WTC11 (cell line): ENCODE data around the gene FHIT. TPM values are rescaled to one million over a fixed set of nuclear protein-coding genes. Genes with fewer than 3 reads are reported as not detected.

Experiments used
- ATAC-seq: fragments of 200-7000 bp; cut with Tn5 transposase; 2 replicates; pipeline ENCODE4 v1.10.0; 2021; ENCODE audit warnings: mild to moderate bottlenecking, moderate library complexity
- CTCF ChIA-PET: fragments of 300-600 bp; sonication (Branson Sonifier 250); formaldehyde crosslinking; loops from one replicate; lab custom pipeline; 2021; ENCODE audit warnings: antibody characterized with exemption; lab: Charles Lee
- POLR2A ChIA-PET: fragments of 350-600 bp; sonication (Branson Sonifier 250); formaldehyde crosslinking; loops from one replicate; lab custom pipeline; 2021; ENCODE audit warnings: antibody characterized with exemption; lab: Charles Lee
- DNase-seq: peaks from one replicate; pipeline ENCODE4 v3.0.0; 2021; ENCODE audit warnings: low spot score
- H3K27ac Mint-ChIP-seq: 2 replicates; pipeline ENCODE4 v1.8.0; 2021; ENCODE audit warnings: mixed read lengths
- H3K27me3 Mint-ChIP-seq: 2 replicates; pipeline ENCODE4 v1.8.0; 2021; ENCODE audit warnings: low read depth, mild to moderate bottlenecking, moderate library complexity, mixed read lengths
- H3K36me3 Mint-ChIP-seq: 2 replicates; pipeline ENCODE4 v1.8.0; 2021; ENCODE audit warnings: mixed read lengths
- H3K4me1 Mint-ChIP-seq: 2 replicates; pipeline ENCODE4 v1.8.0; 2022; ENCODE audit warnings: mixed read lengths
- H3K4me3 Mint-ChIP-seq: 2 replicates; pipeline ENCODE4 v1.8.0; 2021; ENCODE audit warnings: mild to moderate bottlenecking, moderate library complexity, mixed read lengths
- H3K9me3 Mint-ChIP-seq: 2 replicates; pipeline ENCODE4 v1.8.0; 2021; ENCODE audit warnings: mixed read lengths
- CBFB ChIP-seq: sonication (generic); formaldehyde crosslinking; IDR thresholded peaks from 2 replicates; pipeline ENCODE4 v1.8.1; 2022; ENCODE audit warnings: mild to moderate bottlenecking, low read depth, missing genetic modification reagents
- CTCF ChIP-seq: fragments of 200-600 bp; IDR thresholded peaks from 2 replicates; pipeline ENCODE4 v1.8.0; 2022; ENCODE audit warnings: antibody characterized with exemption
- EMX1 ChIP-seq: fragments of 250-450 bp; sonication (Bioruptor Pico); IDR thresholded peaks from 2 replicates; pipeline ENCODE4 v1.8.0; 2021; ENCODE audit warnings: mild to moderate bottlenecking
- ESRRA ChIP-seq: sonication (generic); formaldehyde crosslinking; IDR thresholded peaks from 2 replicates; pipeline ENCODE4 v1.8.1; 2022; ENCODE audit warnings: mild to moderate bottlenecking, missing genetic modification reagents, borderline replicate concordance
- ETV6 ChIP-seq: sonication (generic); formaldehyde crosslinking; IDR thresholded peaks from 2 replicates; pipeline ENCODE4 v1.8.1; 2022; ENCODE audit warnings: mild to moderate bottlenecking, missing genetic modification reagents
- GRHL2 ChIP-seq: fragments of 250-450 bp; sonication (Bioruptor Pico); IDR thresholded peaks from 2 replicates; pipeline ENCODE4 v1.8.0; 2022; ENCODE audit warnings: mild to moderate bottlenecking, moderate library complexity; ENCODE audit not compliant: insufficient replicate concordance, severe bottlenecking
- IRF1 ChIP-seq: sonication (generic); formaldehyde crosslinking; IDR thresholded peaks from 2 replicates; pipeline ENCODE4 v1.8.0; 2023; ENCODE audit warnings: missing genetic modification reagents
- JUN ChIP-seq: sonication (generic); formaldehyde crosslinking; IDR thresholded peaks from 2 replicates; pipeline ENCODE4 v1.8.0; 2023; ENCODE audit warnings: mild to moderate bottlenecking, missing genetic modification reagents
- MAX ChIP-seq: sonication (generic); formaldehyde crosslinking; IDR thresholded peaks from 2 replicates; pipeline ENCODE4 v1.8.0; 2022; ENCODE audit warnings: mild to moderate bottlenecking, missing genetic modification reagents
- MLX ChIP-seq: sonication (generic); formaldehyde crosslinking; IDR thresholded peaks from 2 replicates; pipeline ENCODE4 v1.8.1; 2023; ENCODE audit warnings: mild to moderate bottlenecking, missing genetic modification reagents, moderate library complexity
- NFE2L1 ChIP-seq: sonication (generic); formaldehyde crosslinking; IDR thresholded peaks from 2 replicates; pipeline ENCODE4 v1.8.1; 2023; ENCODE audit warnings: missing genetic modification reagents
- PRRX2 ChIP-seq: fragments of 250-450 bp; sonication (Bioruptor Pico); IDR thresholded peaks from 2 replicates; pipeline ENCODE4 v1.8.0; 2021; ENCODE audit warnings: mild to moderate bottlenecking
- TCF7 ChIP-seq: sonication (generic); formaldehyde crosslinking; IDR thresholded peaks from 2 replicates; pipeline ENCODE4 v1.8.0; 2022; ENCODE audit warnings: mild to moderate bottlenecking, low read depth, missing genetic modification reagents, moderate library complexity
- TP53 ChIP-seq: sonication (generic); formaldehyde crosslinking; IDR thresholded peaks from 2 replicates; pipeline ENCODE4 v1.8.1; 2023; ENCODE audit warnings: mild to moderate bottlenecking, missing genetic modification reagents
- ZNF138 ChIP-seq: sonication (generic); formaldehyde crosslinking; conservative IDR thresholded peaks from 2 replicates; pipeline ENCODE4 v1.8.1; 2022; ENCODE audit warnings: mild to moderate bottlenecking, moderate library complexity, missing genetic modification reagents
- ZNF396 ChIP-seq: fragments of 250-450 bp; sonication (Bioruptor Pico); IDR thresholded peaks from 2 replicates; pipeline ENCODE4 v1.8.0; 2021; ENCODE audit warnings: mild to moderate bottlenecking, moderate library complexity, borderline replicate concordance
- ZNF416 ChIP-seq: fragments of 250-450 bp; sonication (Bioruptor Pico); IDR thresholded peaks from 2 replicates; pipeline ENCODE4 v1.9.0; 2021; ENCODE audit warnings: mild to moderate bottlenecking, inconsistent platforms
- ZNF425 ChIP-seq: fragments of 250-450 bp; sonication (Bioruptor Pico); conservative IDR thresholded peaks from 2 replicates; pipeline ENCODE4 v1.9.0; 2021; ENCODE audit warnings: mild to moderate bottlenecking
- ZNF671 ChIP-seq: fragments of 250-450 bp; sonication (Bioruptor Pico); IDR thresholded peaks from 2 replicates; pipeline ENCODE4 v1.8.0; 2021; ENCODE audit warnings: mild to moderate bottlenecking
- total RNA-seq: library from RNA; stranded (reverse); gene quantifications from 3 replicates; pipeline ENCODE4 v1.2.3, GENCODE V29; 2021
- TF ChIP-seq, protein P1 (sequence below): sonication (generic); formaldehyde crosslinking; IDR thresholded peaks from 2 replicates; pipeline ENCODE4 v1.8.0; 2022; ENCODE audit warnings: mild to moderate bottlenecking, missing genetic modification reagents
- TF ChIP-seq, protein P2 (sequence below): sonication (generic); formaldehyde crosslinking; conservative IDR thresholded peaks from 2 replicates; pipeline ENCODE4 v1.8.1; 2022; ENCODE audit warnings: mild to moderate bottlenecking, missing genetic modification reagents
- TF ChIP-seq, protein P3 (sequence below): sonication (generic); formaldehyde crosslinking; IDR thresholded peaks from 2 replicates; pipeline ENCODE4 v1.8.1; 2022; ENCODE audit warnings: missing genetic modification reagents, borderline replicate concordance
- TF ChIP-seq, protein P4 (sequence below): fragments of 250-450 bp; sonication (Bioruptor Pico); IDR thresholded peaks from 2 replicates; pipeline ENCODE4 v1.9.0; 2021; ENCODE audit warnings: moderate library complexity, mild to moderate bottlenecking, inconsistent platforms, borderline replicate concordance

FHIT gene
- total RNA-seq, 1 experiment from 2014 or later, result 2.6 TPM

- Mint-ChIP-seq H3K4me1 (peaks cover 19% of the 10 kb centered on the region), H3K9me3 (peaks cover 7% of the 10 kb centered on the region; the same call in 1 of the 2 replicates), H3K27ac (no peak overlapping the region), H3K27me3 (no peaks in the 10 kb centered on the region), H3K4me3 (no peak overlapping the region), H3K36me3 (no peaks in the 10 kb centered on the region)
- TF ChIP-seq ETV6, result no peak
- TF ChIP-seq JUN (CRISPR knock-in tag), result no peak
- CTCF ChIA-PET, result no interaction called here
- POLR2A ChIA-PET, result no interaction called here
- ATAC-seq, result 0 out of 2 replicates have a peak, but pooled peaks have one; percentile 22
- DNase-seq, result no peak
These were observed 816.3 kb downstream of the FHIT start for GRCh38 chr3:60434950-60435349.

- POLR2A ChIA-PET, result no interaction called here
- no peaks in the 10 kb centered on the region for H3K27me3 Mint-ChIP-seq
- no peaks in the 10 kb centered on the region for H3K36me3 Mint-ChIP-seq
- DNase-seq, result no peak
- H3K27ac Mint-ChIP-seq, result no peak overlapping the region
- TF ChIP-seq NFE2L1 (CRISPR knock-in tag) (no peak), GRHL2 (no peak), CBFB (CRISPR knock-in tag) (no peak), ZNF425 (no peak), ZNF138 (CRISPR knock-in tag) (no peak), CTCF (no peak), MLX (CRISPR knock-in tag) (no peak), IRF1 (no peak), EMX1 (CRISPR knock-in tag) (no peak), TP53 (no peak), MAX (no peak)
- TF ChIP-seq, protein P1, sequence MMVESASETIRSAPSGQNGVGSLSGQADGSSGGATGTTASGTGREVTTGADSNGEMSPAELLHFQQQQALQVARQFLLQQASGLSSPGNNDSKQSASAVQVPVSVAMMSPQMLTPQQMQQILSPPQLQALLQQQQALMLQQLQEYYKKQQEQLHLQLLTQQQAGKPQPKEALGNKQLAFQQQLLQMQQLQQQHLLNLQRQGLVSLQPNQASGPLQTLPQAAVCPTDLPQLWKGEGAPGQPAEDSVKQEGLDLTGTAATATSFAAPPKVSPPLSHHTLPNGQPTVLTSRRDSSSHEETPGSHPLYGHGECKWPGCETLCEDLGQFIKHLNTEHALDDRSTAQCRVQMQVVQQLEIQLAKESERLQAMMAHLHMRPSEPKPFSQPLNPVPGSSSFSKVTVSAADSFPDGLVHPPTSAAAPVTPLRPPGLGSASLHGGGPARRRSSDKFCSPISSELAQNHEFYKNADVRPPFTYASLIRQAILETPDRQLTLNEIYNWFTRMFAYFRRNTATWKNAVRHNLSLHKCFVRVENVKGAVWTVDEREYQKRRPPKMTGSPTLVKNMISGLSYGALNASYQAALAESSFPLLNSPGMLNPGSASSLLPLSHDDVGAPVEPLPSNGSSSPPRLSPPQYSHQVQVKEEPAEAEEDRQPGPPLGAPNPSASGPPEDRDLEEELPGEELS (CRISPR knock-in tag), result no peak
- TF ChIP-seq, protein P2, sequence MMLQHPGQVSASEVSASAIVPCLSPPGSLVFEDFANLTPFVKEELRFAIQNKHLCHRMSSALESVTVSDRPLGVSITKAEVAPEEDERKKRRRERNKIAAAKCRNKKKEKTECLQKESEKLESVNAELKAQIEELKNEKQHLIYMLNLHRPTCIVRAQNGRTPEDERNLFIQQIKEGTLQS, result no peak
- TF ChIP-seq, all 79 proteins: peak for 0
- Mint-ChIP-seq H3K4me1 (peaks cover 14% of the 10 kb centered on the region), H3K9me3 (peaks cover 7% of the 10 kb centered on the region; the same call in 1 of the 2 replicates), H3K4me3 (no peak overlapping the region)
- no peak for ATAC-seq
- CTCF ChIA-PET, result no interaction called here
These were observed 816.9 kb downstream of the FHIT start for GRCh38 chr3:60434323-60434722.

DNA sequence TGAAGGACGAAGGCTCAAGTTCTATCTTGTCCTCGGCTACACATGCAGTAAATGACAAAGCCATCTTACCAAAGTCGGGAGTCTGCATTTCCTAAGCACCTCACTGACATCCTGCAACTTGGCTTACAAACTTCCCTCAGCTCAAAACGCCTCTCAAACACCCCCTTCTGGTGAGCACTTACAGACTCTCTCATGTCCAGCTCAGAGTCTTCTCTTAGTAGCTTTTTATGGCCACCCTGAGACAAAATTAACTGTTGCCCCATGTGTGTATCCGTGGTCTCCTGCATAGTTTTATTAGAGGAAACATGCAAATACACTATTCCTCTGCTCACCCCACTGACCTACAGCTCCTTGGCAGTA is 819.7 kb downstream of the FHIT start:
- Mint-ChIP-seq H3K4me3 (no peak overlapping the region), H3K9me3 (peaks cover 7% of the 10 kb centered on the region; the same call in 1 of the 2 replicates), H3K36me3 (no peaks in the 10 kb centered on the region), H3K27ac (no peak overlapping the region), H3K27me3 (no peaks in the 10 kb centered on the region), H3K4me1 (peaks cover 14% of the 10 kb centered on the region)
- ChIA-PET POLR2A (no interaction called here), CTCF (interaction anchor here (0.5 to 2.1 kb wide), 17 partner anchors 10 to 1871 kb away, joined by 3 to 18 read pairs (median 4); no protein-coding TSS in a partner anchor)
- ATAC-seq (peak; percentile 90), DNase-seq (peak; percentile 17)
- TF ChIP-seq, protein P3, sequence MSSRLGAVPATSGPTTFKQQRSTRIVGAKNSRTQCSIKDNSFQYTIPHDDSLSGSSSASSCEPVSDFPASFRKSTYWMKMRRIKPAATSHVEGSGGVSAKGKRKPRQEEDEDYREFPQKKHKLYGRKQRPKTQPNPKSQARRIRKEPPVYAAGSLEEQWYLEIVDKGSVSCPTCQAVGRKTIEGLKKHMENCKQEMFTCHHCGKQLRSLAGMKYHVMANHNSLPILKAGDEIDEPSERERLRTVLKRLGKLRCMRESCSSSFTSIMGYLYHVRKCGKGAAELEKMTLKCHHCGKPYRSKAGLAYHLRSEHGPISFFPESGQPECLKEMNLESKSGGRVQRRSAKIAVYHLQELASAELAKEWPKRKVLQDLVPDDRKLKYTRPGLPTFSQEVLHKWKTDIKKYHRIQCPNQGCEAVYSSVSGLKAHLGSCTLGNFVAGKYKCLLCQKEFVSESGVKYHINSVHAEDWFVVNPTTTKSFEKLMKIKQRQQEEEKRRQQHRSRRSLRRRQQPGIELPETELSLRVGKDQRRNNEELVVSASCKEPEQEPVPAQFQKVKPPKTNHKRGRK (CRISPR knock-in tag), result no peak
- TF ChIP-seq, protein P4, sequence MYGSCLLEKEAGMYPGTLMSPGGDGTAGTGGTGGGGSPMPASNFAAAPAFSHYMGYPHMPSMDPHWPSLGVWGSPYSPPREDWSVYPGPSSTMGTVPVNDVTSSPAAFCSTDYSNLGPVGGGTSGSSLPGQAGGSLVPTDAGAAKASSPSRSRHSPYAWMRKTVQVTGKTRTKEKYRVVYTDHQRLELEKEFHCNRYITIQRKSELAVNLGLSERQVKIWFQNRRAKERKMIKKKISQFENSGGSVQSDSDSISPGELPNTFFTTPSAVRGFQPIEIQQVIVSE, result no peak
- TF ChIP-seq CBFB (CRISPR knock-in tag) (no peak), TCF7 (CRISPR knock-in tag) (no peak), ESRRA (CRISPR knock-in tag) (no peak), ZNF671 (CRISPR knock-in tag) (no peak), ZNF416 (no peak), TP53 (no peak), PRRX2 (CRISPR knock-in tag) (no peak), ZNF396 (no peak), ZNF138 (CRISPR knock-in tag) (no peak)
